GM18870 (cell line): ENCODE measurements around the gene SLC38A2.
"Not testable (repeated sequence)": the region's sequence is repeated elsewhere in the genome, so short reads cannot be mapped to it uniquely, and the experiment has no call there.

Experiments used
- ATAC-seq: cut with Tn5 transposase; IDR thresholded peaks from one replicate; pipeline ENCODE4 v1.9.1; 2021; ENCODE audit warnings: moderate library complexity; ENCODE audit not compliant: unreplicated experiment

Gene SLC38A2

GRCh38 chr12:46332260-46332659, 40.3 kb downstream of the SLC38A2 start:
- no peak for ATAC-seq

- not testable (repeated sequence) for ATAC-seq
Observed at GRCh38 chr12:46325075-46325474, 47.5 kb downstream of the SLC38A2 start.

- ATAC-seq = no peak
Observed at GRCh38 chr12:46320731-46321130, 51.8 kb downstream of the SLC38A2 start.

GRCh38 chr12:46318037-46318436, 54.5 kb downstream of the SLC38A2 start:
- no peak for ATAC-seq
